ENCODE data around the gene CYP3A5. TPM values are rescaled to one million over a fixed set of nuclear protein-coding genes. Genes with fewer than 3 reads are reported as not detected.

CYP3A5 gene
- total and polyA plus RNA-seq, 2 of the 13 experiments (the other 11 are each of a cell fraction or from before 2014, with no cell fraction given): 5.7 to 9.3 TPM

DNA sequence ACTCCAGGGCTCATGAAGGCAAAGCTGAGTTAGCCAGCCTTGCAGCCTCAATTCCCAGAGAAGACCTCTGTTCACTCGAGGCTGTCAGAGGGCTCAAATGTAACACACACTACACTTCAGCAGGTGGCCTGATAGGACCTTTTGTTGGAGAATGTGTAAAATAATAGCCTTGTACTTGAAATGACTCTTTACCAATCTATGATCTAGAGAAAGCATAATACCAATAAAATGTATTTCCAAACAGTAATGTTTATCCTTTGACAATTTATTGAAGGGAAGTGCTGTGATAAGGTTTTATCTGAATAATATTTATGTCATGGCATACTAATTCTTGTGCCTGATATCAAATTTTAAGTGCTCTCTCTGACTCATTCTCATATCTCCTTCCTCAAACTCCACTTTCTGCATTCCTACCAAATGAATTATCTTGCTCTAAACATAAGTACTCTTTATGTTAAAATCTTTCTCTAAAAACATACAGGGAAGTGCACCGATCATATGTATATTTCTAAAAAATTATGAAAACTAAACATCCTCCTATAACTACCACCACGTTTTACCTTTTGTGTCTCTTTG is 34.3 kb upstream of the CYP3A5 start:
- Histone ChIP-seq H3K4me2 (ENCODE audit: low read depth, low read length) (no peak overlapping the region), H3K27ac (ENCODE audit: extremely low read length, insufficient read depth, low read length) (no peak overlapping the region), H3K4me3 (replicated peaks in 1 of 3; ENCODE audit: insufficient read depth in 1 of 3, low read depth in 2 of 3, low read length in 3 of 3) (no peak overlapping the region), H4K20me1 (ENCODE audit: insufficient read depth, low read length) (no peaks in the 10 kb centered on the region), H3K9ac (ENCODE audit: insufficient read depth, low read depth, low read length) (no peak overlapping the region), H2AFZ (ENCODE audit: low read length) (no peak overlapping the region), H3K79me2 (ENCODE audit: insufficient read depth, low read length) (no peaks in the 10 kb centered on the region), H3K9me3 (ENCODE audit: low read length) (peaks cover 12% of the 10 kb centered on the region; the same call in 1 of the 2 replicates), H3K27me3 (ENCODE audit: control insufficient read depth in 1 of 2, insufficient read depth in 2 of 2, low read length in 2 of 2) (no peaks in the 10 kb centered on the region), H3K4me1 (ENCODE audit: insufficient read depth, low read length) (no peaks in the 10 kb centered on the region), H3K36me3 (replicated peaks in 1 of 2; ENCODE audit: control insufficient read depth in 1 of 2, insufficient read depth in 2 of 2, low read length in 2 of 2) (no peaks in the 10 kb centered on the region)
- ATAC-seq: no peak
- DNase-seq (ENCODE audit: low spot score): no peak
- in situ Hi-C loops (cut with HindIII; ENCODE audit: extremely low pct_ligation_motif_present, low pct_unique_long_range_greater_than_20kb): no loop called here
- intact Hi-C loops (cut with micrococcal nuclease; ENCODE audit: unreplicated experiment): no loop called here
- 81% methylated on average over 3 of the region's 3 CpGs for WGBS (ENCODE audit: low lambda C conversion rate)
- ChIA-PET CTCF (ENCODE audit: low intra/inter-chr PET ratio, low total read pairs) (no interaction called here), POLR2A (no interaction called here)
- FAIRE-seq: no peak
- no TSS peak for BruUV-seq (replicated peaks)
- TF ChIP-seq ZNF616 (CRISPR knock-in tag; IDR thresholded peaks at IDR 0.05; ENCODE audit: low read depth) (no peak), CCDC6 (CRISPR knock-in tag; IDR thresholded peaks at IDR 0.05) (no peak), ZNF720 (CRISPR knock-in tag; IDR thresholded peaks at IDR 0.05) (no peak), ZBTB39 (CRISPR knock-in tag; IDR thresholded peaks at IDR 0.05) (no peak), HDAC2 (CRISPR knock-in tag; IDR thresholded peaks at IDR 0.05) (no peak), SKIL (CRISPR knock-in tag; IDR thresholded peaks at IDR 0.05; ENCODE audit: borderline replicate concordance) (no peak), ARHGAP35 (CRISPR knock-in tag; IDR thresholded peaks at IDR 0.05; ENCODE audit: borderline replicate concordance) (no peak), ZNF672 (CRISPR knock-in tag; IDR thresholded peaks at IDR 0.05) (no peak)
- TF ChIP-seq, protein P1, sequence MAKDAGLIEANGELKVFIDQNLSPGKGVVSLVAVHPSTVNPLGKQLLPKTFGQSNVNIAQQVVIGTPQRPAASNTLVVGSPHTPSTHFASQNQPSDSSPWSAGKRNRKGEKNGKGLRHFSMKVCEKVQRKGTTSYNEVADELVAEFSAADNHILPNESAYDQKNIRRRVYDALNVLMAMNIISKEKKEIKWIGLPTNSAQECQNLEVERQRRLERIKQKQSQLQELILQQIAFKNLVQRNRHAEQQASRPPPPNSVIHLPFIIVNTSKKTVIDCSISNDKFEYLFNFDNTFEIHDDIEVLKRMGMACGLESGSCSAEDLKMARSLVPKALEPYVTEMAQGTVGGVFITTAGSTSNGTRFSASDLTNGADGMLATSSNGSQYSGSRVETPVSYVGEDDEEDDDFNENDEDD (CRISPR knock-in tag; IDR thresholded peaks at IDR 0.05; ENCODE audit: borderline replicate concordance): no peak
- TF ChIP-seq, protein P2, sequence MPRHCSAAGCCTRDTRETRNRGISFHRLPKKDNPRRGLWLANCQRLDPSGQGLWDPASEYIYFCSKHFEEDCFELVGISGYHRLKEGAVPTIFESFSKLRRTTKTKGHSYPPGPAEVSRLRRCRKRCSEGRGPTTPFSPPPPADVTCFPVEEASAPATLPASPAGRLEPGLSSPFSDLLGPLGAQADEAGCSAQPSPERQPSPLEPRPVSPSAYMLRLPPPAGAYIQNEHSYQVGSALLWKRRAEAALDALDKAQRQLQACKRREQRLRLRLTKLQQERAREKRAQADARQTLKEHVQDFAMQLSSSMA (CRISPR knock-in tag; IDR thresholded peaks at IDR 0.05): no peak

Data from HepG2 (cell line).